Jurkat, Clone E6-1 (cell line): Measurements from ENCODE around the gene PRUNE2.

Source experiments
- DNase-seq: peaks from one replicate; pipeline ENCODE4 v3.0.0-alpha.2; 2011; ENCODE audit warnings: low read depth, low spot score
- H3K4me3 ChIP-seq: 2 replicates; pipeline ENCODE4 v1.5.1; 2011; ENCODE audit warnings: mild to moderate bottlenecking, low read length, control low read depth, moderate library complexity

Gene PRUNE2

DNA sequence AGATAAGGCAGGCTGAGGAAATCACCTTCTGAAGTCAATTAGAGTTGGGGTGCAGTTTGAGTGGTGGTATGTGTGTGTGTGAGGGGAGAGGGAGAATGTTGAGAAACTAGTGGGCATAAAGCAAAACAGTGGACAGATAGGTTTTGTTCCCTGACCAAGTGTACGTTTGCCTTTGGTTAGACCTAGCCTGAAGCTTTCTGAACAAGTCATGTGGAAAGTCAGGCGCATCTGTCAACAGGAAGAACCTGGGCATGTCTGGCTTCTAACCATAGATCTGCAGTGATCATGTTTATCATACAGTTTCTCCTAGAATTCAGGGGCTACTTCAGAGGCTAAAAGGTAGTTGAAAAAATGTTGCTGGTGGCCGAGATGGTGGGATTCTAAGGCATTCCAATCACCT, 284.9 kb downstream of the PRUNE2 start:
- no peak for DNase-seq
- no peak overlapping the region for H3K4me3 ChIP-seq

DNA sequence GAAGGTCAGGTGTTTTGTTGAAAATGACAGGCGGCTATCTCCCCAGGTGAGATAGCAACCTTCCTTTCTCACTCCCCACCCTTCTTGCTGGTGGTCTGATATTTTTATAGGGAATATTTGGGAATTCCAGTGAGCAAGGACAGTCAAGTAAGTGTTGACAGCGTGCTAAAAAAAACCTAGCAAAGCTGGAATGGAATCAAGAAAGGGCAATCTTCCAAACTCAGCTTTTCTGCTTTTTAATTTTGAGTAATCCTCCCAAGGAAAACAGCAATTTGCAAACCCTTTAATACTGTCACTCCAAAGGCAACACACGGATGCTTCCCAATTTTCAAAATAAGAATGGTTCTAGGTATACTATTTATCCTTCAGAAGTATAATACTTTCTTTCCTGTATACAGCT, 285.3 kb downstream of the PRUNE2 start:
- DNase-seq = no peak
- no peak overlapping the region for H3K4me3 ChIP-seq

GRCh38 chr9:76619640-76620039, 286.3 kb downstream of the PRUNE2 start:
- DNase-seq = no peak
- H3K4me3 ChIP-seq = no peak overlapping the region

DNA sequence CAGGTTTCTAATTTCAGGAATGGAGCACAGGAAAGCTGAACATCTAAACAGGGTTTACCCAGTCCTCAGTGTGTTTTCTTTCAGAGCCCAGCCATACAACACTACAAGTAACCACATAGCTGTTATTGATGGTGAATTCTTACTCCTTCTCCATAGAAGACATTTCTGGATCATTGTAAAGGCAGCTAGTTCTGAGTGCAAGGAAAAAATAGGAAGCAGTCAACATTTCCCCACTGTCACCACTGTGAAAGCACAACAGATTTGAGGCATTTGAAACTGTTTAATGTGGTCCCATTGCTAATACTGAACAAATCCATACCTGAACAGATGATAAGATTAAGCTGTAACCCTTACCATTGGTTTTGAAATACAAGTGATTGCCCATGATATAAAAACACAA, 286.7 kb downstream of the PRUNE2 start:
- no peak for DNase-seq
- H3K4me3 ChIP-seq = no peak overlapping the region

GRCh38 chr9:76618762-76619161, 287.2 kb downstream of the PRUNE2 start:
- DNase-seq = no peak

GRCh38 chr9:76617497-76618175, 288.3 kb downstream of the PRUNE2 start:
- DNase-seq = no peak
- no peak overlapping the region for H3K4me3 ChIP-seq

More at GRCh38 chr9:76618762-76619161, 287.2 kb downstream of the PRUNE2 start:
- no peak overlapping the region for H3K4me3 ChIP-seq

- H3K4me3 ChIP-seq = no peak overlapping the region
- no peak for DNase-seq
Observed at GRCh38 chr9:76616780-76617179, 289.1 kb downstream of the PRUNE2 start.

- DNase-seq = no peak
- no peak overlapping the region for H3K4me3 ChIP-seq
Observed at GRCh38 chr9:76615177-76615603, 290.7 kb downstream of the PRUNE2 start.

GRCh38 chr9:76613974-76614373, 291.9 kb downstream of the PRUNE2 start:
- no peak for DNase-seq
- no peak overlapping the region for H3K4me3 ChIP-seq

DNA sequence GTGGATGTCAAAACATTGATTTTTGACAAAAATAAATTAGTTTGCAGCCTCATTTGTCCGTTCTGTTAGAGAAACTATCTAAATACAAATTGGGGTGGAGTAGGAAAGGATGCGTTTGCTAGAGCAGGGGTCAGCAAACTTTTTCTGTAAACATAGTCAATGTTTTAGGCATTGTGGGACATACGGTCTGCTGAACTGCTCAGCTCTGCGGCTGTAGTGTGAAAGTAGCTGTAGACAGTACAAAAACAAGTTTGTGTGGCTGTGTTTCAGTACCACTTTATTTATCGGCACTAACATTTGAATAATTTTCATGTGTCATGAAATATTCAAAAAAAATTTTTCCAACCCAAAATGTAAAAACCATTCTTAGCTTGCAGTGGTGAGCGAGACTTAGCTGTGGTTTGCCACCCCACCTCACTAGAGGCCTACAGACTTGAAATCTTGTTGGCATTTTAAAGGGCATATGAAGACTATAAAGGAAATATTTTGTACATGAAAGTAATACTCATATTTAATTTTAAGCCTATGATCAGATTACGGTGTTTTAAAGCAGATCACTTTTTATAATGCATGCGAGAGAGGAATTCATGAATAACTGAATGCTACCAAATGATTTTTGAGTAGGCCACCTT, 292.6 kb downstream of the PRUNE2 start:
- no peak overlapping the region for H3K4me3 ChIP-seq
- DNase-seq = no peak

- no peak overlapping the region for H3K4me3 ChIP-seq
- no peak for DNase-seq
Observed at GRCh38 chr9:76610011-76610352, 295.9 kb downstream of the PRUNE2 start.

GRCh38 chr9:76609285-76610010, 296.5 kb downstream of the PRUNE2 start:
- no peak overlapping the region for H3K4me3 ChIP-seq
- no peak for DNase-seq

- no peak overlapping the region for H3K4me3 ChIP-seq
- DNase-seq = no peak
Observed at GRCh38 chr9:76608575-76609273, 297.2 kb downstream of the PRUNE2 start.

DNA sequence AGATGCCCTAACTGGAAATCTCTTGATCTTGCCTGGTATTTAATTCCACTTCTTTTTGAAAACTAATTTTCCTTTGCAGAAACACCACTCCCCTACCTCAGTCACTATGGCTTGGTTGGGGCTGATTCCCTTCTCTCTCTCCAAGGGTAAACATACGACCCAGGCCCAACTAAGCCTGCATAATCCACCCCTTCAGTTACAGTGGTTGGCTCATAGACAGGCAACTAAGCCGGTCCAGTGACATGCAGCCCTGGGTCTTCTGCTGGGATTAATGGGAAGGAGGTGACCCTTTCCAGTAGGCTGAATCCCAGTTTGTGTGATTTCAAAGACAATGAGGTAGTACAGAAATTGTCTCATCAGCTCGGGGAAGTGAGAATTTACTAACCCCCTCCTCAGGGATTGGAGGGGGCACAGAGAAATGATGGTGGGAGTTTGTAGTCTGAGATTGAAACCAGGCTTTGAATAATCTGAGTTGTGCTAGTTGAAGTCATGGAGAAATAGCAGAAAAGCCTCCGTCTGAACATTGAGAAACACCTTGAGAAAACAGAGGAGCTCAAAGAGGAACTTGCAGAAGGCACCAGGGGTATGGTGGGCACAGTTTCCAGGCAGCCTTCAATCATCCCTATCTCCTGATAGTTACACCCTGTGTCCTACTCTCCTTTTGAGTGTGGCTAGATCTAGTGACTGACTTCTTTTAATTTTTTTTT, 298.0 kb downstream of the PRUNE2 start:
- no peak for DNase-seq
- H3K4me3 ChIP-seq = no peak overlapping the region

GRCh38 chr9:76605321-76605900, 300.5 kb downstream of the PRUNE2 start:
- DNase-seq = no peak

DNA sequence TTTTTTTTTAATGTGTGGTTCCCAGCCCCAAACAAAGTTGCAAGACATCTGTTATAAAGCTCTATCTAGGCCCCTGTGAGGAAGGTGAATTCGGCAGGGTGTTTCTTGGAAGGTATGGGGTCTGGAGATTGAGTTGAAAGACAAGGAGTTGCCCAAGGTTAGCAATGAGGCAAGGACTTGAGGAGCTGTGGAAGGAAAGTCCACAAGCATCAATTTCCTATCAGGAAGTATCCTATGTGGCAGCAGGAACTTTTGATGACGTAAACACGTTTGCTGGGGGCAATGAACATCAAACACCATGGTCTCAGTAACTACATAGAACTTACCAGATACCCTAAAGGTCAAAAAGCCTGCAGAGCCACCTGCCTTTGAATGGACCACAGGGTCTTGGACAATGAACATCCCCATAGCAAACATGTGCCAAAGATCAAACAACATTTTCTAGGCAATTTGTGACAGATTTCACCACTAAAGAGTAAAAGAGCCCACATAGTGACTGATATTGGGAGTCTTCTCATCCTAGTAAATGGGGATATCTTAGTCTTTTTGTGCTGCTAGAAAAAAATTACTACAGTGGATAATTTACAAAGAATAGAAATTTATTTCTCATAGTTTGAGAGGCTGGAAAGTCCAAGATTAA, 301.9 kb downstream of the PRUNE2 start:
- no peak for DNase-seq
- H3K4me3 ChIP-seq = no peak overlapping the region

More at GRCh38 chr9:76605321-76605900, 300.5 kb downstream of the PRUNE2 start:
- no peak overlapping the region for H3K4me3 ChIP-seq

GRCh38 chr9:76603448-76603895, 302.4 kb downstream of the PRUNE2 start:
- no peak overlapping the region for H3K4me3 ChIP-seq
- DNase-seq = no peak

GRCh38 chr9:76602199-76602598, 303.7 kb downstream of the PRUNE2 start:
- no peak for DNase-seq
- no peak overlapping the region for H3K4me3 ChIP-seq
